BJ (cell line): Measurements from ENCODE around the gene BCL2. TPM values are rescaled to one million over a fixed set of nuclear protein-coding genes. Genes with fewer than 3 reads are reported as not detected.

Source experiments
- CTCF ChIA-PET: fragments of 350-600 bp; formaldehyde crosslinking; extraction: SDS; loops from one replicate; lab custom pipeline; 2021; ENCODE audit warnings: antibody characterized with exemption, inconsistent platforms; lab: Yijun Ruan, JAX
- POLR2A ChIA-PET: fragments of 300-600 bp; sonication (Branson Sonifier 250); formaldehyde crosslinking; extraction: SDS; loops from one replicate; lab custom pipeline; 2021; ENCODE audit warnings: antibody characterized with exemption; lab: Charles Lee
- DNase-seq: peaks from one replicate; pipeline ENCODE4 v3.0.0-alpha.2; 2011; ENCODE audit warnings: low read depth
- H3K27me3 ChIP-seq: 2 replicates; pipeline ENCODE4 v1.6.0; 2011; ENCODE audit warnings: low read length; ENCODE audit not compliant: control insufficient read depth, insufficient read depth
- H3K36me3 ChIP-seq: 2 replicates; pipeline ENCODE4 v1.5.1; 2011; ENCODE audit warnings: low read length; ENCODE audit not compliant: control insufficient read depth, insufficient read depth
- H3K4me3 ChIP-seq: 2 replicates; pipeline ENCODE4 v1.5.1; 2011; ENCODE audit warnings: low read depth, mild to moderate bottlenecking, control low read depth, low read length
- polyA plus RNA-seq: library from polyadenylated mRNA; depleted of rRNA; stranded (reverse); fragments of >200 nt; gene quantifications from 2 replicates; pipeline ENCODE4 v1.2.3, GENCODE V29; 2011
- TF ChIP-seq, protein P1 (sequence below): IDR thresholded peaks from 2 replicates; pipeline ENCODE4 v1.5.1; 2011; ENCODE audit warnings: low read depth, mild to moderate bottlenecking, control low read depth, inconsistent platforms, low read length, moderate library complexity; ENCODE audit not compliant: insufficient read depth

Gene BCL2
- polyA plus RNA-seq, 1 experiment, result 0.15 TPM

DNA sequence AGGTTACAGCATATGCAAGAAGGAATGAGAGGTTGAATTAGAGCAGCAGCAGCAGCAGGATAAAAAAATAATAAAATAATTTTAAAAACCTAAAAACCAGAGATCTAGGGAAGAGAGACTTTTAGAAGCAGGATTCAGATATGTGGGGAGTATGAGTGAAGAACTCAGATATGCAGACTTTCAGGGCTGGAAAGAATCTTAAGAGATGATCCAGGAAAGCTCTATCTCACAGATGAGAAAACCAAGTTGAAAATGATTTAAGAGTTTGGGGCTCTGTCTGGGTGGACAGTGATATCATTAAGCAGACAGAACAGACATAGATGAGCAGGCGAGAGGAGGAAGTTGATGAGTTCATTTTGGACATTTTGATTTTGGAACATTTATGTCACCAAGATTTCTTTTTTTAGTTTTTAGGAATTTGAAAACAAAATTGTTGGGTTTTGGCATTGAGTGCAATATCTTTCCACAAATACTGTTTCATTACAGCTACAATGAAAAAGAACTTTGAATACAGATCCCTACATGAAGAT, 31.8 kb downstream of the BCL2 start:
- DNase-seq, result no peak
- no peak overlapping the region for H3K4me3 ChIP-seq
- TF ChIP-seq, protein P1, sequence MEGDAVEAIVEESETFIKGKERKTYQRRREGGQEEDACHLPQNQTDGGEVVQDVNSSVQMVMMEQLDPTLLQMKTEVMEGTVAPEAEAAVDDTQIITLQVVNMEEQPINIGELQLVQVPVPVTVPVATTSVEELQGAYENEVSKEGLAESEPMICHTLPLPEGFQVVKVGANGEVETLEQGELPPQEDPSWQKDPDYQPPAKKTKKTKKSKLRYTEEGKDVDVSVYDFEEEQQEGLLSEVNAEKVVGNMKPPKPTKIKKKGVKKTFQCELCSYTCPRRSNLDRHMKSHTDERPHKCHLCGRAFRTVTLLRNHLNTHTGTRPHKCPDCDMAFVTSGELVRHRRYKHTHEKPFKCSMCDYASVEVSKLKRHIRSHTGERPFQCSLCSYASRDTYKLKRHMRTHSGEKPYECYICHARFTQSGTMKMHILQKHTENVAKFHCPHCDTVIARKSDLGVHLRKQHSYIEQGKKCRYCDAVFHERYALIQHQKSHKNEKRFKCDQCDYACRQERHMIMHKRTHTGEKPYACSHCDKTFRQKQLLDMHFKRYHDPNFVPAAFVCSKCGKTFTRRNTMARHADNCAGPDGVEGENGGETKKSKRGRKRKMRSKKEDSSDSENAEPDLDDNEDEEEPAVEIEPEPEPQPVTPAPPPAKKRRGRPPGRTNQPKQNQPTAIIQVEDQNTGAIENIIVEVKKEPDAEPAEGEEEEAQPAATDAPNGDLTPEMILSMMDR, result no peak
- H3K36me3 ChIP-seq, result no peaks in the 10 kb centered on the region
- POLR2A ChIA-PET, result no interaction called here
- CTCF ChIA-PET, result interaction anchor here (1.3 kb wide), 1 partner anchor 155 kb away, joined by 3 read pairs; no protein-coding TSS in a partner anchor
- H3K27me3 ChIP-seq, result no peaks in the 10 kb centered on the region

DNA sequence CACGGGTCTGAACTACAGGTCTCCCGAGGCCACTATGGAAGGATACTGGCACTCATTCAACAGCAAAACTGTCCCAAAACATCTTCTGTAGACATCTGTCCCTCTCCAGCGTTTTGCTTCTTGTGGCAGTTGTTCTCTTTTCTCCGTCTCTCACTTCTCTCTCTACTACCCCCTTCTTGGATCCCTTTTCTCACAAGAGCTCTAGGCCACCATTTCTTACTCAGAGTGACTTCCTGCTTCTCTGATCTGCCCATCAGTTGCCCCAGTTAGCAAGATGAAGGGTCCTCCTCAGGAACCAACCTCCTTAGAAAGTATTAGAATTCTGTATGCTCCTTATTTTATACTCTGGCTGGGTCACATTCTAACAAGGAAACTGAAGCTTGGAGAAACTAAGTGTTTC, 32.6 kb downstream of the BCL2 start:
- POLR2A ChIA-PET, result no interaction called here
- no peaks in the 10 kb centered on the region for H3K27me3 ChIP-seq
- TF ChIP-seq, protein P1, result no peak
- no peak overlapping the region for H3K4me3 ChIP-seq
- CTCF ChIA-PET, result no interaction called here
- H3K36me3 ChIP-seq, result no peaks in the 10 kb centered on the region
- DNase-seq, result no peak

DNA sequence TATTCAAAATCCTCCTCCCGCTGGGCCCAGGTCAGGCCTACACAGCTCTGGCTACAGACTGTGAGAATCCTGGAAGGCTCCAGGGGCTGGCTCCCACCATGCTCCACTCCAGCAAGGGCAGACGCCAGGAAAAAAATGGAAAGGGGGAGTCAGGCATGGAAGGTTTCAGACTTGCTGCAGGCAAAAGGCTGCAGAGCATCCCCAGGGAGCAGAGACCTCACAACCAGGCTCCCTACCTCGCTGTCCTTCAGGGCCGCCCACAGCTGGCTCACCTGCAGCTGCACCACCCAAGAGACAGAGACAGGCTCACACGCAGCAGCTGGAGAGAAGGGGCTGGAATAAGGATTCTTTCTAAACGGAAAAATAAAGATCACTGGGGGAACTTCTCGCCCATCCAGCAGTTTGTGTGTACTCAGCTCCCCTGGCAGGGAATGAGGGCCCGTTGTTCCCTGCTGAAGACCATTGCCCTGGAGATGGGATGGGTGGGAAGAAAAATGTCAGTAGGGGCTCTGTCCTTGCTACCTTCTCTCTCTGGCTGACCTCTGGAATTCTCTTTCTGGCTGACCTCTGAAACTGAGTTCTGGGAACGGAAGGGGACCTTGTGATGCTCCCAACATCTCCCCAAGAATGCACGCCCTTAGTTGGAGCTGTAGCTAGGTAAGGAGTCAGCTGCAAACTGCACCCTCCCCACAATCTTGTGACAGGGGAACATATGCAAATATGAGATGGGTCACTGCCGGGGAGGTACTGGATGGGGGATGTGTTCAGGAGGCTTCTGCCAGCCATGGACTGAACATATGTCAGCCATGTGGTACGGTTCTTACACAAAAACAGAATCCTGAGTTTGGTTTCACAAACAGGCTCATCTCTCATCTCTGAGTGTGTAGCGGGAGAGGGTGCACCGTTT, 34.5 kb downstream of the BCL2 start:
- TF ChIP-seq, protein P1, result no peak
- no peaks in the 10 kb centered on the region; the same call in 1 of the 2 replicates for H3K27me3 ChIP-seq
- ChIA-PET CTCF (no interaction called here), POLR2A (no interaction called here)
- no peaks in the 10 kb centered on the region for H3K36me3 ChIP-seq
- no peak for DNase-seq
- no peak overlapping the region for H3K4me3 ChIP-seq

DNA sequence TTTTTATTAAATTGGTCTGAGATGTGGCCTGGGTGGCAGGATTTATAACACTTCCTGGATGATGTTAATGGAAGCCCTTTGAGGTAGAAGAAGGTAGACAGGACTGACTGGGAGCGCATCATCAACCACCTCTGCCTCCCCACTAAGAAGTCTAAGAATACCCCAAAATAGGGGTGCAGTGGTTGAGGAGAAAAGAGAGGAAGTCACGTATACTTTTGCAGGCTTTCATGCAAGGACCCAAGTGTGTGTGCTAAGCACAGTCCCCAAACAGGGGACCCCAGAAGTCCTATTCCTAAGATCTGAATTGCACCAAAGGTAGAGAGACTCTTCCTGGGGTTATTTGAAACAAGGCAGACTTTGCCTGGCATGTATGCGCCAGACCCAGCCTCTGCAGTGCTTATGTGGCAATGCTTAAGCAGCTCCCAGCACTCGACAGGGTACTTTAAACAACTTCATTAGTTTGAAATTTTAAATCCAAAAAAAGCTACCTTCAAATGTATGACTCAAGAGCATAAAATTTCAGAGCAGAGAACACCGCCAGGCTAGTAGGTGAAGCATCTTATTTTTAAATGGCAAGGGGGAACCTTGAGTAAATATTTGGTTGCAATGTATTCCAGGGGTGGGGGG, 35.3 kb downstream of the BCL2 start:
- TF ChIP-seq, protein P1, result no peak
- H3K4me3 ChIP-seq, result no peak overlapping the region
- DNase-seq, result no peak
- POLR2A ChIA-PET, result no interaction called here
- no peaks in the 10 kb centered on the region; the same call in 1 of the 2 replicates for H3K27me3 ChIP-seq
- CTCF ChIA-PET, result no interaction called here
- no peaks in the 10 kb centered on the region for H3K36me3 ChIP-seq
